AG10803 (cell line): ENCODE data around the gene NHS.

Experiments
- DNase-seq: peaks from one replicate; pipeline ENCODE4 v3.0.0; 2010; ENCODE audit warnings: low read depth
- H3K4me3 ChIP-seq: 2 replicates; pipeline ENCODE4 v1.5.1; 2011; ENCODE audit warnings: mild to moderate bottlenecking, low read length, control low read depth
- TF ChIP-seq, protein P1 (sequence below): conservative IDR thresholded peaks from 2 replicates; pipeline ENCODE4 v1.5.1; 2011; ENCODE audit warnings: mild to moderate bottlenecking, low read length, control low read depth, inconsistent platforms

The NHS gene

GRCh38 chrX:17596546-17597205 is 221.7 kb downstream of the NHS start:
- no peak for DNase-seq
- TF ChIP-seq, protein P1, sequence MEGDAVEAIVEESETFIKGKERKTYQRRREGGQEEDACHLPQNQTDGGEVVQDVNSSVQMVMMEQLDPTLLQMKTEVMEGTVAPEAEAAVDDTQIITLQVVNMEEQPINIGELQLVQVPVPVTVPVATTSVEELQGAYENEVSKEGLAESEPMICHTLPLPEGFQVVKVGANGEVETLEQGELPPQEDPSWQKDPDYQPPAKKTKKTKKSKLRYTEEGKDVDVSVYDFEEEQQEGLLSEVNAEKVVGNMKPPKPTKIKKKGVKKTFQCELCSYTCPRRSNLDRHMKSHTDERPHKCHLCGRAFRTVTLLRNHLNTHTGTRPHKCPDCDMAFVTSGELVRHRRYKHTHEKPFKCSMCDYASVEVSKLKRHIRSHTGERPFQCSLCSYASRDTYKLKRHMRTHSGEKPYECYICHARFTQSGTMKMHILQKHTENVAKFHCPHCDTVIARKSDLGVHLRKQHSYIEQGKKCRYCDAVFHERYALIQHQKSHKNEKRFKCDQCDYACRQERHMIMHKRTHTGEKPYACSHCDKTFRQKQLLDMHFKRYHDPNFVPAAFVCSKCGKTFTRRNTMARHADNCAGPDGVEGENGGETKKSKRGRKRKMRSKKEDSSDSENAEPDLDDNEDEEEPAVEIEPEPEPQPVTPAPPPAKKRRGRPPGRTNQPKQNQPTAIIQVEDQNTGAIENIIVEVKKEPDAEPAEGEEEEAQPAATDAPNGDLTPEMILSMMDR, result no peak
- H3K4me3 ChIP-seq, result no peak overlapping the region

DNA sequence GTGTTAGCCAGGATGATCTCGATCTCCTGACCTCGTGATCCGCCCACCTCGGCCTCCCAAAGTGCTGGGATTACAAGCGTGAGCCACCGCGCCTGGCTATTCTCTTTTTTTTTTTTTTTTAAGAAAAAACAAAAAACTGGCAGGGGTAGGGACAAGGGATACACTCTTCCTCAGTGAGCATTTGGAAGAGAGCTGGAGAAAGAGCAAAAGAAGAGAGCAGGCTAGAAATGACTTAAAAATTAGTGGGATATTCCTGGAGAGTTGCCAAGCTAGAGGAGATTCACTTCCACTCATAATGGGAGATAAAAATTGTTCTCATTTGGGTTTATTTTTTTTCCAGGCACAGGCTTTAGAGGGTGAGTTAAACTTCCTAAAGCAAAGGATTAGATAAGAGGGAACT is 222.3 kb downstream of the NHS start:
- TF ChIP-seq, protein P1, result no peak
- DNase-seq, result no peak
- no peak overlapping the region for H3K4me3 ChIP-seq

- H3K4me3 ChIP-seq, result no peak overlapping the region
- TF ChIP-seq, protein P1, result no peak
- DNase-seq, result peak; percentile 54
Observed at GRCh38 chrX:17597836-17598439, 222.9 kb downstream of the NHS start.

GRCh38 chrX:17601441-17602200 is 226.6 kb downstream of the NHS start:
- DNase-seq, result no peak
- no peak overlapping the region for H3K4me3 ChIP-seq
- TF ChIP-seq, protein P1, result no peak

- no peak for DNase-seq
Observed at GRCh38 chrX:17602245-17602644, 227.2 kb downstream of the NHS start.

DNA sequence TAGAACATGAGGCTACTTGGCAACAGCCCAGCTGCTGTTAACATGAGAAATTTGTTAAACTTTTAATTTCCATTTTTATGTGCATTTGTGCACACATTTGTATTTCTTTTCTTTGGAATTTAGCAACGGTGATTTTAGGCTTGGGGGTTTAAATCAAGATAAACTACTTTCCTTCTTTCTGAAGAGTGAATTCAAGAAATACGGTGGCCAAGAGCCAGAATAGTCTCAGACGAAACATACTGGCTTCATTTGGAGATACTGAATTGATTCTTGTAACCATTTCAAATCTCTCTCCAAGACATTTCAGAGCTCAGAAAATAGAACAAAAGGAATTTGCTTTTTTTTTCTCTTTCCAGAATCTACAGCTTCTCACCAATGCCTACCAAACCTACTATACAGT is 228.2 kb downstream of the NHS start:
- TF ChIP-seq, protein P1, result no peak
- DNase-seq, result no peak
- no peak overlapping the region for H3K4me3 ChIP-seq

More at GRCh38 chrX:17602245-17602644, 227.2 kb downstream of the NHS start:
- no peak overlapping the region for H3K4me3 ChIP-seq
- TF ChIP-seq, protein P1, result no peak
